A673 (cell line): ENCODE data around the gene VSX2. TPM values are rescaled to one million over a fixed set of nuclear protein-coding genes. Genes with fewer than 3 reads are reported as not detected.

Experiments
- BruUV-seq: library from RNA; stranded (reverse); fragments of 400-500 nt; replicated peaks from 2 replicates; lab custom pipeline; 2021; lab: Mats Ljungman, UMichigan
- CTCF ChIA-PET: fragments of 300-600 bp; sonication (Branson Sonifier 250); formaldehyde crosslinking; loops from one replicate; lab custom pipeline; 2022; ENCODE audit warnings: antibody characterized with exemption; lab: Charles Lee
- POLR2A ChIA-PET: fragments of 300-600 bp; sonication (Branson Sonifier 250); formaldehyde crosslinking; loops from one replicate; lab custom pipeline; 2022; ENCODE audit warnings: antibody characterized with exemption; ENCODE audit not compliant: low non-redundant PET; lab: Charles Lee
- DNase-seq: peaks from one replicate; pipeline ENCODE4 v3.0.0-alpha.2; 2015; ENCODE audit warnings: low spot score
- H3K27ac ChIP-seq: fragments of 200-600 bp; sonication (generic); 2 replicates; pipeline ENCODE4 v1.5.1; 2016; ENCODE audit warnings: mixed run types, low read depth, mild to moderate bottlenecking, mixed read lengths, antibody characterized with exemption, low read length; ENCODE audit not compliant: poor library complexity, severe bottlenecking
- H3K27me3 ChIP-seq: fragments of 200-600 bp; sonication (generic); replicated peaks from 2 replicates; pipeline ENCODE4 v1.6.1; 2017; ENCODE audit warnings: mixed run types, low read depth, mild to moderate bottlenecking, mixed read lengths, antibody characterized with exemption, low read length; ENCODE audit not compliant: insufficient read depth, poor library complexity
- H3K36me3 ChIP-seq: fragments of 200-600 bp; sonication (generic); 2 replicates; pipeline ENCODE4 v1.6.1; 2016; ENCODE audit warnings: mixed run types, mild to moderate bottlenecking, mixed read lengths, antibody characterized with exemption, low read length; ENCODE audit not compliant: insufficient read depth, poor library complexity, severe bottlenecking
- H3K4me1 ChIP-seq: fragments of 200-600 bp; sonication (generic); 2 replicates; pipeline ENCODE4 v1.6.1; 2017; ENCODE audit warnings: mixed run types, mild to moderate bottlenecking, mixed read lengths, antibody characterized with exemption, low read length; ENCODE audit not compliant: insufficient read depth, poor library complexity, severe bottlenecking
- H3K4me3 ChIP-seq: fragments of 200-600 bp; sonication (generic); 2 replicates; pipeline ENCODE4 v1.5.1; 2016; ENCODE audit warnings: low read depth, mixed run types, mild to moderate bottlenecking, mixed read lengths, low read length; ENCODE audit not compliant: poor library complexity, severe bottlenecking
- H3K9me3 ChIP-seq: fragments of 200-600 bp; sonication (generic); 2 replicates; pipeline ENCODE4 v1.6.1; 2016; ENCODE audit warnings: mixed run types, low read depth, mild to moderate bottlenecking, mixed read lengths, antibody characterized with exemption, low read length; ENCODE audit not compliant: poor library complexity, severe bottlenecking
- CTCF ChIP-seq: fragments of 300-800, 200-600 bp; sonication (generic); conservative IDR thresholded peaks from 2 replicates; pipeline ENCODE4 v1.5.1; 2017; ENCODE audit warnings: low read depth, mild to moderate bottlenecking, antibody characterized with exemption, low read length, moderate library complexity, mixed read lengths
- EZH2 ChIP-seq: fragments of 200-600 bp; sonication (generic); IDR thresholded peaks from 2 replicates; pipeline ENCODE4 v1.6.1; 2017; ENCODE audit warnings: borderline replicate concordance, low read depth, mild to moderate bottlenecking, mixed read lengths, antibody characterized with exemption, low read length; ENCODE audit not compliant: poor library complexity, severe bottlenecking
- intact Hi-C: fragments of 100-400 bp; cut with micrococcal nuclease; formaldehyde crosslinking; loops from one replicate; pipeline ENCODE4 v1.10.0; 2022; ENCODE audit not compliant: unreplicated experiment
- total RNA-seq: library from RNA; stranded (reverse); gene quantifications from 2 replicates; pipeline ENCODE4 v1.2.3, GENCODE V29; 2021

VSX2 gene
- total RNA-seq, 1 experiment from 2014 or later: not detected

- no peak overlapping the region for H3K27ac ChIP-seq
- H3K9me3 ChIP-seq: no peaks in the 10 kb centered on the region
- intact Hi-C loops: loop anchor here (5.0 kb wide), 1 partner anchor 32 kb away; no protein-coding TSS in a partner anchor
- ChIA-PET CTCF (no interaction called here), POLR2A (no interaction called here)
- TF ChIP-seq EZH2 (no peak), CTCF (no peak)
- no peak overlapping the region for H3K4me3 ChIP-seq
- no peaks in the 10 kb centered on the region for H3K4me1 ChIP-seq
- DNase-seq: no peak
- no peaks in the 10 kb centered on the region for H3K27me3 ChIP-seq
- no TSS peak for BruUV-seq
- H3K36me3 ChIP-seq: no peaks in the 10 kb centered on the region
Observed at GRCh38 chr14:74249433-74250375, 10.5 kb downstream of the VSX2 start.

GRCh38 chr14:74255281-74255680, 16.0 kb downstream of the VSX2 start:
- CTCF ChIA-PET: no interaction called here
- intact Hi-C loops: no loop called here
- no peak overlapping the region for H3K27ac ChIP-seq

More at GRCh38 chr14:74255281-74255680, 16.0 kb downstream of the VSX2 start:
- TF ChIP-seq EZH2 (no peak), CTCF (no peak)
- no peaks in the 10 kb centered on the region for H3K4me1 ChIP-seq
- no peak overlapping the region for H3K4me3 ChIP-seq
- H3K27me3 ChIP-seq: no peaks in the 10 kb centered on the region
- no peaks in the 10 kb centered on the region for H3K36me3 ChIP-seq
- H3K9me3 ChIP-seq: no peaks in the 10 kb centered on the region
- POLR2A ChIA-PET: no interaction called here
- BruUV-seq: no TSS peak
- no peak for DNase-seq
